GM18951 (cell line): Measurements from ENCODE around the gene ARHGEF28.

Source experiments
- POLR2A ChIP-seq: IDR thresholded peaks from 4 replicates; pipeline ENCODE4 v1.6.1; 2011; ENCODE audit warnings: mild to moderate bottlenecking; ENCODE audit not compliant: insufficient read length, insufficient read depth; ENCODE audit errors: extremely low read depth
- in situ Hi-C: fragments of 300-500 bp; cut with MboI; formaldehyde crosslinking; loops from one replicate; pipeline ENCODE4 v1.12.0; 2022; ENCODE audit warnings: low sequenced_read_pairs, mixed read lengths, inconsistent platforms; ENCODE audit not compliant: unreplicated experiment

ARHGEF28 gene

DNA sequence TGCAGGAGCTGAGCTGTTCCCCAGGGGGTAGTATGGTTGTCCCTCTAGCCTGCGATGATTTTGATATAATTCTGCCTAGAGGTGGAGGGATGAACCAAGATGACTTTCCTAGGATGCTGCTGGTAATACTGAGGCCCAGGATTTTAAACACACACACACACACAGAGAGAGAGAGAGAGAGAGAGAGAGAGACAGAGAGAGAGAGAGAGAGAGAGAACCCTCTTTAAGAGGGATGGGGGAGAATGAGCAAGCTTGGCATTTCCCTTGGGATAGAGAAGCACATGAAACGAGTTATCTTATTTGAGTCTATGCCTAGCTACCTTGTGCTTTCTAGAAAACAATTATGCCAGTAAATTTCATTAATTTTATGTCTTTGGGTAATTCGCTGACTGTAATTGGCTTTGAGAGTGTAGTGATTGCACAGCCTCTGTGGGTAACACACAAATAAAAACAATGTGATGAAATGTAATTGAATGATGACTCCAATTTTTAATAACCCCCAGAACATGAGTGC is 338.4 kb downstream of the ARHGEF28 start:
- in situ Hi-C loops, result no loop called here
- no peak for TF ChIP-seq POLR2A

DNA sequence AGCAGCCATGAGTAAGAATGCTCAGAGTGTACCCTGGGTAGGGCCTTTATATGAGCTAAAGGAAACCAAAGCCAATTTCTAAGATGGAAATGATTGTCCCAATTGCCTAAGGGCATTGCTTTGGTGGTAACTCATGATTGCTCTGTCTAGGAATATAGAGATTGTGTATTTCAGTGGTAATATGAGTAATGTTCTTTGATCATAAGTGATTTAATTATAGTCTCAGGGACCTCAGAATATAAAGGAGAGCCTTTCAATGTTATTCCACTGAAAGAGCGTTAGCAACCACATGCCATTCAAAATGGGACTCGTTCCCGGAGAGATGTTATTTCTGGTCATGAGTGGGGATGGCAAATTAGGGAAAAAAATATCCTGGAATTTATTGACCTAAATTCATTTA is 340.5 kb downstream of the ARHGEF28 start:
- no peak for TF ChIP-seq POLR2A
- in situ Hi-C loops, result no loop called here

DNA sequence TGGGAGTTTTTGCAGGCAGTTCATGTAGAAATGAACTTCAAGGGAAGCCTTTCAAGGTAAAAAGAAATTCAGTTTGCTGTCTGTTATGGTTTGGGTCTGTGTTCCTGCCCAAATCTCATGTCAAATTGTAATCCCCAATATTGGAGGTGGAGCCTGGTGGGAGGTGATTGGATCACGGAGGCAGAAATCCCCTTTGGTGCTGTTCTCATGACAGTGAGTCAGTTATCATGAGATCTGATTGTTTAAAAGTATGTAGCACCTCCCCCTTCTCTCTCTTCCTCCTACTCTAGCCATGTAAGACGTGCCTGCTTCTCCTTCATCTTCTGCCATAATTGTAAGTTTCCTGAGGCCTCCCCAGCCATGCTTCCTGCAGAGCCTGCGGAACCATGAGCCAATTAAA is 341.4 kb downstream of the ARHGEF28 start:
- no peak for TF ChIP-seq POLR2A
- in situ Hi-C loops, result no loop called here

DNA sequence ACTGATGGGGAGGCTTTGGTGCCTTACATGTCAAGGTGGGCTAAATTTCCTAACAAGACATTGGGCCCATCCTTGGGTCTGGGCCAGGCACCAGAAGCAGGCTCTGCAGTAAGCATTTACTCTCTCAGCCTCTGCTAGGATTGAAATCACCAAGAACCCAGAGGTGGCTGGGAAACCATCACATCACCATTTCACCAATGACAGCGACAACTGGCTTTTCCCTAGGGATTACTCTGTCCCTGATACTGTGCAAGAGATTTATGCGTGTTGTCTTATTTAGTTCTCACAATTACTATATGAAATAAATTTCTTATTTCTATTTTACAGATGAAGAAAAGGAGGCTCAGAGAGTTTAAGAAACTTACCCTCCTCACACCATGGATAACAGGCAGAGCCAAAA is 342.2 kb downstream of the ARHGEF28 start:
- in situ Hi-C loops, result no loop called here

DNA sequence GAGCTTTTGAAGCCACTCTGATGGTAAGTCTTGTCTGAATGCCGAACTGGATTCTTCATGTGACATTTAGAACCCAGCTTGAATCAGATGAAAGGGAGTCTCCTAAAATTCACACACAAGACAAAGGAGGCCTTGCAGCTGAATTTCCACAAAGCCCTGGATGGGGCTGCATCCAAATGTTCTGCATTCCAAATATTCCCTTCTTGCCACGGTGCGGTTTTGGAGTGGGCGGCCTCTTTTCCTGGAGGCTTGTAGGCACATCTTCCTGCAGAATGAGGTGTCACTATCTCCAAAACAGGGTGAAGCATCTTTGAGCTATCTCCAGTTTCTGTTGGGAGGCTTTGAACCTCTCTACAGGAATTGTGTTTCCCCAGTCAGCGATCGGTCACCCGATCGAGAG is 342.7 kb downstream of the ARHGEF28 start:
- in situ Hi-C loops, result no loop called here
- TF ChIP-seq POLR2A, result no peak

More for the DNA sequence above, 342.2 kb downstream of the ARHGEF28 start:
- no peak for TF ChIP-seq POLR2A

DNA sequence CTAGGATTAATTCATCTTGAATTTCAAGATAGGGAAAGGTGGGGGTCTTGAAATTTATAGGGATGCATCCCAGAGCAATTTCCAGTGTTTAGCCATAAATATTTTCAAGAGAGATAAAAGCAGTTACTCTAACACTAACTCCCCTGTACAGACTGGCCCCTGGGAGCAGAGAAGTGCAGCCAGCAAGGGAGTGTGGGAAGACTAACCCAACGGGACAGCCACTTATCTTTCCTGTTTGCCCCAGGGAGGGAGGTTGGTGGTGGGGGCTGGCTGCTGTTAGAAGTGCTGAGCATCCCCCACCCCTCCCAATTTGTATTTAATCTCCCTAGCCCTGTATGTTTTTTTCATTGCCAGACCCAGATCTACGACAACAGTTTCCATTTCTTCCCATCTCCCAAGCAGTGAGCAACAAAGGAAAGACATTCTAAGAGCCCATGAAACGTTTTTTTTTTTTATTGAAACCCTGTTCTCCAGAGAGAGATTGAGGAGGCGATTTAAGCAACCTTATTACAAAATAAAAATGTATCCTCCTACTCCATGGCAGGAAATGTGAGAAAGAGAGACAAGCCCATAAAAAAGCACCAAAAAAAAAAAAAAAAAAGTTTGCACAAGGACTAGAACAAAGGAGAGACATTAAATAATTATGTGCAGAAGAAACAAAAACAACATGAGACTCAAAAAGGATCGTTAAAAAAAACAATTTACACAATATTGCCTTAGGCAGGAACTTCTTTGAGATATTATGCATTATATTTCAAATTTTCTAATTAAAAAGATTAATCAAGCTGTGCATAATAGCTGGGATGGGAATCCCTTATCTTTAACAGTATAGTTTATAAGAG is 343.4 kb downstream of the ARHGEF28 start:
- in situ Hi-C loops, result no loop called here

DNA sequence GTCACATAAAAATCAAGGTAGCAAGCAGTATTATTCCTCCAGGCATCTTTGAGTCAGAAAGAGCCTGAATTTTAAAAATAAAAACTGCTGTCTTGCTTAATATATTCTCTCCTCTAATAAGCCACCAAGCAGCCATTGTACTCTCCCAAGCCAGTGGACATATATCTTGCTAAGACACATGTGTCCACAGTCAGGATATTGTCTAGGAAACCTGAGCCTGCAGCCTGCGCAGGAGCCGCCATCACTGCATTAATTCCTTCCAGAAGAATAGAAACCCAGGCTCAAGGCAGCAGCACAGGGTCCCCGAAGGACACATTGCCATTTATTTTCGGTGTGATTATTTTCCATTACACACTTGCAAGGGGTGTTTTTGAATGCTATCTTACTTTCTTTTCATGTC is 345.3 kb downstream of the ARHGEF28 start:
- no peak for TF ChIP-seq POLR2A
- in situ Hi-C loops, result no loop called here

More for the DNA sequence above, 343.4 kb downstream of the ARHGEF28 start:
- no peak for TF ChIP-seq POLR2A

DNA sequence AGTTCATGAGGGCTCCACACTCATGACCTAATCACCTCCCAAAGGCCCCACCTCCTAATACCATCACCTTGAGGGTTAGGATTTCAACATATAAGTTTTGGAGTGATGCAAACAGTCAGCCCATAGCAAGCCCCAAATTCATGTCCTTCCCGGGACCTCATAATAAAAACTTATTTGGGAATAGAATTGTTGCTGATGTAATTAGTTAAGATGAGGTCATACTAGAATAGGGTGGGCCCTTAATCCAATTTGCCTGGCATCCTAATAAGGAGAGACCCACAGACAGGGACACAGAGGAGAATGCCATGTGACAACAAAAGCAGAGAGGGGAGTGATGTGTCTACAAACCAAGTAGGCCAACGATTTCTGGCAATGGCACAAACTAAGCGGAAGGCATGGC is 347.1 kb downstream of the ARHGEF28 start:
- TF ChIP-seq POLR2A, result no peak
- in situ Hi-C loops, result no loop called here

DNA sequence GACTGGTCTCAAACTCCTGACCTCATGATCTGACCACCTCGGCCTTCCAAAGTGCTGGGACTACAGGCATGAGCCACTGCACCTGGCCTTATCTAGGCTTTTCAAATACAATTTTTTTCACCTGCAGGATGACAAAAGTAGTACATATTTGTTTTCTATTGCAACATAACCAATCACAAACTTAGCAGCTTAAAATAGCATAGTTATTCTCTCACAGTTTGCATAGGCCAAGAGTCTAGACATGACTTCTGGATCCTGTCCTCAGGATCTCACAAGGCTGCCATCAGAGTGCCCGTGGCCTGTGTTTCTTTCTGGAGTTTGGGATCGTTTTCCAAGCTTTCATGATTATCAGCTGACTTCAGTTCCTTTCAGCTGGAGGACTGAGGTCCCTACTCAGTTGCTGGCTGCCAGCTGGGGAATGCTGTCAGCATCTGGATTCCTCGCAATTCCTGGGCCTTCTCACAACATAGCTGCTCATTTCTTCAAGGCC is 348.9 kb downstream of the ARHGEF28 start:
- in situ Hi-C loops, result no loop called here
- no peak for TF ChIP-seq POLR2A

DNA sequence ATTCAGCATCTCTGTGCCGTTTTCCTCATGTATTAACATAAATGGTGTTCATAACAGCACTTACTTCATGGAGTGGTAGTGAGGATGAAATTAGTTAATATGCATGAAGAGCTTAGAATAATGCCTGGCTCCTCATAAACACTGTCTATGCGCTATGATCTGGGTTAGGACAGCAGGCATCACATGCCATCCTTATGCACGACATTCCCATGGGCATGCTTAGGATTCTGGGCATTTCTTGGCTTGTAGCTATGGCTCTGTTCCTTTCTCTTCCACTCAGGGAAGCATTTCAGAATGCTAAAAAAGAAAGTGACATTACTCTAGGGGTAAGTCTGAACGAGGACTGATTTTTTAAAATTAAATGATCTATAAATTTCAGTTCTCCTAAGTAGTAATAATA is 349.8 kb downstream of the ARHGEF28 start:
- in situ Hi-C loops, result no loop called here
- no peak for TF ChIP-seq POLR2A

DNA sequence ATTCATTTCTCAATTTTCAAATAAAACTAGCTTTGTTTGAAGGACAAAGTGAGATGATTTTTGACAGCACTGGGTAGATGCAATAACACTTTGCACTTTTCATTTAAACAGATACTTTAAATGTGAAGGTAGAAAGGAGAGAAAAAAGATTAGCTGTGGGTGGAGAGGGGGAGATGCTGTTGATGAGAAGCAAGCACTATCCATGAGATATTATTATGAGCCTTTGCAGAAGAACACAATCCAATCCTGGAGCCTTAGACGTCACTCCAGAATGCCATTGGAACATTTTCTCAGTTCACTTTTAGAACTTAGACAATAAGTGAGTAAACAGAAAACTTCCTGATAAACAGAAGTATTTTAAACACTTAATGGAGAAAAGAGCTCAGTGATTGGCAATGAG is 351.1 kb downstream of the ARHGEF28 start:
- in situ Hi-C loops, result no loop called here
- TF ChIP-seq POLR2A, result no peak

DNA sequence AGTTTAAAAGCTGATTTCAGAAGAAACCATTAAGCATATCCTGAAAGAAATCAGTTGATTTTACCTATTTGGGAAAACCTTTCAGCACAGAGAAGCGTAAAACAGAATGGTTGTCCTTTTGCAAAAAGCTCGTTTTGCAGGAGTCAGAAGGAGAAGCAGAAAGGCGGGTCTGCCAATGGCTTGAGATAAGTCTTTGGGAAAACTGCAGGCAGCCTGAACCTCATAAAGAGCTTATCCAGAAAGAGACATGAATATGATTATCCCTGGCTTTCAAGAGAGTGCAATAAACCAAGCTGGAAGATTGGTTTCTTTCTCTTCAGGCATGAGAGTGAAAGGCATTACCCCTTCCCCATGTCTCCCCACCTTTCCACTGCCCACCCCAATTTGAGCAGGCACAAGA is 353.3 kb downstream of the ARHGEF28 start:
- no peak for TF ChIP-seq POLR2A
- in situ Hi-C loops, result no loop called here

DNA sequence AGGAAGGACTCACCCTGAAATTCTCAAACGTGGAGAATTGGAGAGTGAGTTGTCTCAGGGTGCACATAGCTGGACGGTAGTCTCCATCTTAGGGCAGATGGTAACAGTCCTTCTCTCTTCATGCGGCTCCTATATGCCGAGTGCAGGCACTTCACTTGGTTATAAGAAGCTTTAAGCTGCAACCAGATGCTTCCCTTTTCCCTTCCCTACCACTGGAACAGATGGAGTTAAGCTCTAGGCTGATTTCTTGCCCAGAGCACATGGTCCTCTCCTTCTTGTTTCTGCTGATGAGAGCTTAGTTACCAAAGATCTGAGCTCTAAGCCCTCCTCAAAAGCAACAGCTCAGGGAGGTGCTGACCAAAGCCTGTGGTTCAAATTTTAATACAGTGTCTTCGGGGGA is 355.7 kb downstream of the ARHGEF28 start:
- in situ Hi-C loops, result no loop called here
- no peak for TF ChIP-seq POLR2A

DNA sequence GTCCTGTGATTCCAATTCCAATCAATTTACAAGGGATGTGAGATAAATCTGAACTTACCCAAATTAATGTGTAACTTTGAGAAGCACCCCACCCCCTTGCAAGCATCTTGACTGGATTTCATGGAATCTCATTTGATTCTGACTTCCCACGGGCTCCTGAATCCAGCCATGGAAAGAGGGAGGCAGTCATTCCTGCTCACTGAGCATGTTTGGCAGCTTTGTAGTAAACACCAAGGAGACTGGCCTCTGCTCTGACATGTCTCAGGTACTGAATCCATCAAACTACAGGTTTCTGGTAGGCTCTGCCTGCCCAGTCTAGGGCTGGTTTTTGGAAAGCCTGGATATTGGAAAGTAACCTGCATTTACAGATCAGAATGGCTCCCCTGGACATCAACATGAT is 357.6 kb downstream of the ARHGEF28 start:
- TF ChIP-seq POLR2A, result no peak
- in situ Hi-C loops, result no loop called here
